ENCODE data around the gene NLN.

DNA sequence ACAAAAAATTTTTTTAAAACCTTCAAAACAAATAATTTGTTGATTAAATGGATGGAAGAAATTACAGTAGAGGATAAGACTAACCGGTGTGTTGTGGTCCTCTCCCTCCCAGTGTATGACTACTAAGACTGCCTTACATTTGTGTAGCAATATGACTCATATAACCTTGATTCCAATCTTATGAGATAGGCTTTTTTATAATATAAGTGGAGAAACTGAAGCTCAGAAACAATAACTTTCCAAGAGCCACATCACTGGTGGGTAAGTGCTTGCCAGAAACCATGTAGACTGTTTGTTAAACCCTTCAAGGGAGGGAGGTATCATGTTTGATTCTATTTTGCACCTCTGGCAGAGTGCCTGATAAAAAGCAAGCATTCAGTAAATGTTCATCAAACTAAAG is 47.5 kb downstream of the NLN start:
- TF ChIP-seq, protein P1, sequence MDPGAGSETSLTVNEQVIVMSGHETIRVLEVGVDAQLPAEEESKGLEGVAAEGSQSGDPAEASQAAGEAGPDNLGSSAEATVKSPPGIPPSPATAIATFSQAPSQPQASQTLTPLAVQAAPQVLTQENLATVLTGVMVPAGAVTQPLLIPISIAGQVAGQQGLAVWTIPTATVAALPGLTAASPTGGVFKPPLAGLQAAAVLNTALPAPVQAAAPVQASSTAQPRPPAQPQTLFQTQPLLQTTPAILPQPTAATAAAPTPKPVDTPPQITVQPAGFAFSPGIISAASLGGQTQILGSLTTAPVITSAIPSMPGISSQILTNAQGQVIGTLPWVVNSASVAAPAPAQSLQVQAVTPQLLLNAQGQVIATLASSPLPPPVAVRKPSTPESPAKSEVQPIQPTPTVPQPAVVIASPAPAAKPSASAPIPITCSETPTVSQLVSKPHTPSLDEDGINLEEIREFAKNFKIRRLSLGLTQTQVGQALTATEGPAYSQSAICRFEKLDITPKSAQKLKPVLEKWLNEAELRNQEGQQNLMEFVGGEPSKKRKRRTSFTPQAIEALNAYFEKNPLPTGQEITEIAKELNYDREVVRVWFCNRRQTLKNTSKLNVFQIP (CRISPR knock-in tag; IDR thresholded peaks at IDR 0.05; ENCODE audit: borderline replicate concordance, low read depth) = no peak
- TF ChIP-seq ISL1 (CRISPR knock-in tag; IDR thresholded peaks at IDR 0.05) = peak; percentile 45; the same call in 1 of the 2 replicates
- no peak for TF ChIP-seq BACH2 (CRISPR knock-in tag; IDR thresholded peaks at IDR 0.05; ENCODE audit: borderline replicate concordance)
- no peak for TF ChIP-seq ZC3H10 (CRISPR knock-in tag; IDR thresholded peaks at IDR 0.05)
- no peak for TF ChIP-seq TCF4 (CRISPR knock-in tag; IDR thresholded peaks at IDR 0.05; ENCODE audit: borderline replicate concordance)
- TF ChIP-seq ZFP30 (CRISPR knock-in tag; IDR thresholded peaks at IDR 0.05) = no peak
- TF ChIP-seq, protein P2, sequence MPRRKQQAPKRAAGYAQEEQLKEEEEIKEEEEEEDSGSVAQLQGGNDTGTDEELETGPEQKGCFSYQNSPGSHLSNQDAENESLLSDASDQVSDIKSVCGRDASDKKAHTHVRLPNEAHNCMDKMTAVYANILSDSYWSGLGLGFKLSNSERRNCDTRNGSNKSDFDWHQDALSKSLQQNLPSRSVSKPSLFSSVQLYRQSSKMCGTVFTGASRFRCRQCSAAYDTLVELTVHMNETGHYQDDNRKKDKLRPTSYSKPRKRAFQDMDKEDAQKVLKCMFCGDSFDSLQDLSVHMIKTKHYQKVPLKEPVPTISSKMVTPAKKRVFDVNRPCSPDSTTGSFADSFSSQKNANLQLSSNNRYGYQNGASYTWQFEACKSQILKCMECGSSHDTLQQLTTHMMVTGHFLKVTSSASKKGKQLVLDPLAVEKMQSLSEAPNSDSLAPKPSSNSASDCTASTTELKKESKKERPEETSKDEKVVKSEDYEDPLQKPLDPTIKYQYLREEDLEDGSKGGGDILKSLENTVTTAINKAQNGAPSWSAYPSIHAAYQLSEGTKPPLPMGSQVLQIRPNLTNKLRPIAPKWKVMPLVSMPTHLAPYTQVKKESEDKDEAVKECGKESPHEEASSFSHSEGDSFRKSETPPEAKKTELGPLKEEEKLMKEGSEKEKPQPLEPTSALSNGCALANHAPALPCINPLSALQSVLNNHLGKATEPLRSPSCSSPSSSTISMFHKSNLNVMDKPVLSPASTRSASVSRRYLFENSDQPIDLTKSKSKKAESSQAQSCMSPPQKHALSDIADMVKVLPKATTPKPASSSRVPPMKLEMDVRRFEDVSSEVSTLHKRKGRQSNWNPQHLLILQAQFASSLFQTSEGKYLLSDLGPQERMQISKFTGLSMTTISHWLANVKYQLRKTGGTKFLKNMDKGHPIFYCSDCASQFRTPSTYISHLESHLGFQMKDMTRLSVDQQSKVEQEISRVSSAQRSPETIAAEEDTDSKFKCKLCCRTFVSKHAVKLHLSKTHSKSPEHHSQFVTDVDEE (CRISPR knock-in tag; IDR thresholded peaks at IDR 0.05) = no peak
